Epithelial cell of prostate (primary cell): ENCODE data around the gene EMC10.
"Not testable (repeated sequence)": the region's sequence is repeated elsewhere in the genome, so short reads cannot be mapped to it uniquely, and the experiment has no call there.

Experiments
- DNase-seq: peaks from one replicate; pipeline ENCODE4 v3.0.0-alpha.2; 2011; ENCODE audit warnings: low read depth, low spot score
- H3K27ac ChIP-seq: fragments of 450-650 bp; 2 replicates; pipeline ENCODE4 v1.5.1; 2017; ENCODE audit warnings: mild to moderate bottlenecking

Gene EMC10

DNA sequence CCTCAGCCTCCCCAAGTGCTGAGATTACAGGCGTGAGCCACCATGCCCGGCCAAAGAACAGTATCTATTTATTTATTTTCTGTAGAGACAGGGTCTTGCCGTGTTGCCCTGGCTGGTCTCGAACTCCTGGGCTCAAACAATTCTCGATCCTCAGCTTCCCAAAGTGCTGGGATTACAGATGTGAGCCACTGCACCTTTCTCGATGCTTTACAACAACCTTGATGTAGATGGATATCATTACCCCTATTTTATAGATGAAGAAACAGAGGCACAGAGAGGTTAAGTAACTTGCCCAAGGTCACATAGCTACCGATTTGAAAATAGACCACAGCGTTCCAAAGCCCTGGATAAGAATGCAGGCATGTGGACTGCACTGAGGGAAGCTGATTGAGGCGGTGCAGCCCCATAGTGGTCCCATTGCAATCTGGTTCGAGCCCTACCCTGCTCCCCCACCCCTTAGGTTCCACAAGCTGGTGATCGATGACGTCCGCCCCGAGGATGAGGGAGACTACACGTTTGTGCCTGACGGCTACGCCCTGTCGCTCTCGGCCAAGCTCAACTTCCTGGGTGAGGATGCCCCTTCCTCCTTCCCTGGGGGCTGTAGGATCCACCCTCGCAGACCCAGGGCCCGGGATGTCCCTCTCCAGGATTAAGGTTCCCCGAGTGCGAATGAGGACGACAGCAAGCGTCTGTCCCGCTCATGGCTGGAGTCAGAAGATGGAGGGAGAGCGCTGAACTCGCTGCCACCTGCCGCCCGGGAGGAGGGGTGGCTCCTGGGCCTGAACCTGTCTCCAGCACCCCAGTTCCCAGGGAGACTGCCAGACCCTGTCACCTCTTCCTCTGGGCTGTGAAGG, 25.7 kb upstream of the EMC10 start:
- H3K27ac ChIP-seq, result no peak overlapping the region
- no peak for DNase-seq

DNA sequence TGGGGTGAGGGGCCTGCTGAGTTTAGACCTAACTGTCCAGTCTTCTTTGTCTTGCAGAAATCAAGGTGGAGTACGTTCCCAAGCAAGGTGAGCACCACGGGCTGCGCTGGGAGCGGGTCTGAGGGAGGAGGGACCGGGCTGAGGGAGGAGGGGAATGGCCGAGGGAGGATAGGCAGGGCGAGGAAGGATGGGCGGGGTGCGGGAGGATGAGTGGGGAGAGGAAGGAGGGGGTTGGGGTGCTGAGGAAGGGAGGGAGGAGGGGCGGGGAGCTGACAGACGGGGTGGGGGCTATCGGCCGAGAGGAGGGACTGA, 25.1 kb upstream of the EMC10 start:
- no peak overlapping the region for H3K27ac ChIP-seq
- DNase-seq, result no peak

- no peak for DNase-seq
- no peak overlapping the region for H3K27ac ChIP-seq
Measured at GRCh38 chr19:50453243-50453642, 23.1 kb upstream of the EMC10 start.

- no peak overlapping the region for H3K27ac ChIP-seq
Measured at GRCh38 chr19:50455992-50456391, 20.3 kb upstream of the EMC10 start.

GRCh38 chr19:50457300-50457699, 19.0 kb upstream of the EMC10 start:
- no peak for DNase-seq

More at GRCh38 chr19:50455992-50456391, 20.3 kb upstream of the EMC10 start:
- DNase-seq, result no peak

GRCh38 chr19:50458396-50459066, 17.8 kb upstream of the EMC10 start:
- DNase-seq, result no peak
- H3K27ac ChIP-seq, result no peak overlapping the region

More at GRCh38 chr19:50457300-50457699, 19.0 kb upstream of the EMC10 start:
- no peak overlapping the region for H3K27ac ChIP-seq

- no peak for DNase-seq
- H3K27ac ChIP-seq, result no peak overlapping the region
Measured at GRCh38 chr19:50459067-50459456, 17.2 kb upstream of the EMC10 start.

DNA sequence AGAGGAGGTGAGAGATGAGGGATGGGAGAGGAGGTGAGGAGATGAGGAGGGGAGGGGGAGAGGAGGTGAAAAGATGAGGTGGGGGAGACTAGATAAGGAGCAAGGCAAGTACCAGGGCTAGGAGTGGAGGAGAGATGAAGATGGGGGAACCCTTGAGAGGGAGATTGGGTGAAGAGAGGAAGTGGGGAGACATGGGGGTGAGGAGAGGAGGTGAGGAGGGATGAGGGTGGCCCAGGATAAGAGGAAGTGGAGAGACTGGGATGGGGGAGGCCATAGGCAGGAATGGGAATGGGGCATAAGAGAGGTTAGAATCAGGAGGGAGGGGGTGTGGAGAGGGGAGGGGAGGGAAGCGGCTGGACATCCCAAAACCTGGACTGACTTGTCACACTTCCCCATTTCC, 16.7 kb upstream of the EMC10 start:
- no peak for DNase-seq
- no peak overlapping the region for H3K27ac ChIP-seq

- no peak for DNase-seq
- no peak overlapping the region for H3K27ac ChIP-seq
Measured at GRCh38 chr19:50460161-50460765, 16.0 kb upstream of the EMC10 start.

DNA sequence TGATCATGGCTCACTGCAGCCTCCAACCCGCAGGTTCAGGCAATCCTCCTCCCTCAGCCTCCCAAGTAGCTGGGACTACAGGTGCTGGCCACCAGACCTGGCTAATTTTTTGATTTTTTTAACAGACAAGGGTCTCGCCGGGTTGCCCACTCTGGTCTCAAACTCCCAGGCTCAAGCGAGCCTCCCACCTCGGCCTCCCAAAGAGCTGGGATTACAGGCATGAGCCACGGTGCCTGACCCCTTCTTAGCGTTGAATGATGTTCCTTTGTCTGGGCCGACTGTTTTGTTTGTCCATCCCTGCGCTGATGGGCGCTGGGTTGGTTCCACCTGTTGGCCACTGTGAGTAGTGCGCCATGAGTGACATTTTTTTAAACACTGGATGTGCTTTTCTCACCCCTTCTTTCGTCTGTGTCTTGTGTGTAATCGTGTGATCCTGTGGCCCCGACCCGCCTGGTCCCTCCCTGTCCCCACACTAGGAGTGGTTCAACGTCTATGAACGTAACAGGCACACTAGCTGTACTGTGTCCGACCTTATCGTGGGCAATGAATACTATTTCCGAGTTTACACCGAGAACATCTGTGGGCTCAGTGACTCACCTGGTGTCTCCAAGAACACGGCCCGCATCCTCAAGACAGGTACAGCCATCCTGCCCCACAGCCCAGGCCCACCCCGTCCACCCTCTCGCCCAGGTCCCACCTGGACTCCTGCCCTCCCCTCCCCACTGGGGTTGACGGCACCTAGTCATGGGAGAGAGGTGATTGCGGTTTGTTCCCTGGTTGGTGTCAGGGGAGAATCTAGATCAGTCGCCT, 15.0 kb upstream of the EMC10 start:
- DNase-seq, result no peak
- H3K27ac ChIP-seq, result no peak overlapping the region

DNA sequence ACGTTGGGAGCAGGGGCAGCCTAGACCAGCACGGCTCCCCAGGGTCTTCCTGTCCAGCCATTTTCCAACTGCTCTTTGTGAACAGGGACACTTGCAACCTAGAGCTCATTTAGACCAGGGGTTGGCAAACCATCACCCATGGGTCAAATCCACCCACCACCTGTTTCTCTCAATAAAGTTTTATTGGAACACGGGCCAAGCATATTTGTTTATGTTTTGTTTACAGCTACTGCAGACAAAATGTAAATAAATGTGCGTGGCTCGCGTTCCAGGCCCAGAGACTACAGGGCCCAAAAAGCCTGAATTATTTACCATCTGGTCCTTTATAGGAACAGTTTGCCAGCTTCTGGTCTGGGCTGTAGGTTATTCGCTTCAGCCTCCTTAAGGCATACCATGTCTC, 13.3 kb upstream of the EMC10 start:
- no peak overlapping the region for H3K27ac ChIP-seq
- no peak for DNase-seq

DNA sequence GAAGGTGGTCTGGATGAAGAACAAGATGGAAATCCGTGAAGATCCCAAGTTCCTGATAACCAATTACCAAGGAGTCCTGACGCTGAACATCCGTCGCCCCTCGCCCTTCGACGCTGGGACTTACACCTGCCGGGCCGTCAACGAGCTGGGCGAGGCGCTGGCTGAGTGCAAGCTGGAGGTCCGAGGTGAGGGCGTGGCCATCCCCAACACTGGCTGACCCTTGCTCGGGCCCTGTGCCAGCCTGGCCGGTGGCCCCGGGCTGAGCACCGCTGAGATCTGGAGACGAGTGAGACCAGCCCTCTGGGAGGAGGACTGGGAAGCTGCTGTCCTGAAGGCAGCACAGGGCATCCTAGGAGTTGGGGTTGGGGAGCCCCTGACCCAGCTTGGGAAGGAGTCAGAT, 12.0 kb upstream of the EMC10 start:
- no peak for DNase-seq
- H3K27ac ChIP-seq, result no peak overlapping the region

- no peak for DNase-seq
- no peak overlapping the region for H3K27ac ChIP-seq
Measured at GRCh38 chr19:50465000-50465399, 11.3 kb upstream of the EMC10 start.

GRCh38 chr19:50465986-50466705, 10.2 kb upstream of the EMC10 start:
- H3K27ac ChIP-seq, result no peak overlapping the region
- no peak for DNase-seq

GRCh38 chr19:50466706-50467039, 9.6 kb upstream of the EMC10 start:
- no peak for DNase-seq
- no peak overlapping the region for H3K27ac ChIP-seq

DNA sequence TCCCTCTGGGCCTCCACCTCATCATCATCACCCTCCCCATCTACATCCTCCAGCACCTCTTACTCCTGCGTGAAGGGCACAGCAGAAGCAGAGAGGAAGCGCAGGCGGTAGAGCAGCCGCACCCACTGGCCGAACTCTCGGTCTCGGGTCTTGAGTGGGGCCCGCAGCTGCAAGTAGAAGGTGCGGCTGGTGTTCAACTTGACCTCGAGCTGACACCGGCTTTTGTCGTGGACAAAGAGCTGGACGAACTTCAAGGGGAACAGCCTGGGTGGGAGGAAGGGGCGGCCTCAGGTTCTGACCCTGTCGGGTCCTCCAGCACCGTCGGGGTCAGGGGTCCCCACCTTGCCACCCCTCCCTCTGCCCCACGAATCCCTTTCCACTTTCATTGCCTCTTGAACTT, 8.7 kb upstream of the EMC10 start:
- H3K27ac ChIP-seq, result no peak overlapping the region
- DNase-seq, result no peak

- no peak overlapping the region for H3K27ac ChIP-seq
- no peak for DNase-seq
Measured at GRCh38 chr19:50468818-50469217, 7.5 kb upstream of the EMC10 start.

DNA sequence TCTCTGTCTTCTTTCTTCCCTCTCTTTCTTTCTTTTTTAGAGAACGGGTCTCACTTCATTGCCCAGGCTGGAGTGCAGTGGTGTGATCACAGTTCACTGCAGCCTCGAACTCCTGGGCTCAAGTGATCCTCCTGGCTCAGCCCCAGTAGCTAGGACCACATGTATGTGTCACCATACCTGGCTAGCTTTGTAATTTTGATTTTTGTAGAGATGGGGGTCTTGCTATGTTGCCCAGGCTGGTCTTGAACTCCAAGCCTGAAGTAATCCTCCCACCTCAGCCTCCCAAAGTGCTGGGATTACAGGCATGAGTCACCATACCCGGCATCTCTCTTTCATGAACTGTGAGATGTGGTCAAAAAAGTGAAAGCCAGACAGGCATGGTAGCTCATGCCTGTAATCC, 3.0 kb upstream of the EMC10 start:
- H3K27ac ChIP-seq, DNase-seq: not testable (repeated sequence)

- no peak for DNase-seq
- H3K27ac ChIP-seq, result no peak overlapping the region
Measured at GRCh38 chr19:50475101-50475568, 1.2 kb upstream of the EMC10 start.

DNA sequence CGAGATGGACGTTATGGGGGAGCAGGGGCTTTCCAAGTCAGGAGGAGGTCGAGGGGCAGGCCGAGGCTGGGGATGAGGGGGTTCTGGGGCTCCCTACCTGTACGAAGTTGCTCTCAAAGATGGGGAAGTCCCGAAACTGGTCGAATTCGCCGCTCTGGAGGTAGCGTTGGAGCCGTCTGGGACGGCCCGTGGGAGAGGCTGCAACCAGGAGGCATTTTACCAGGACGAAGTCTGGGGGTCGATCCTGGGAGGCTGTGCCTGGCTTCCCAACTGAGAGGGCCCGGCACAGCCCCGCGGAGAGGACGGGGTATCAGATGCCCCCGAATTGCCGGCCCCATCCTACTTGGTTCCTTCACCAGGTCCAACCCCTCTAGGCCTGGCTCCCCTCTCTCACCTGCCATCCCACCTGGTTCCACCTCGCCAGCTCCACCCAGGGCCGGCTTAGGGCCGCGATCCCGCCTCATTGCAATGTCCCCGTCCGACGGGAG, 527 bp upstream of the EMC10 start:
- no peak for DNase-seq
- no peak overlapping the region for H3K27ac ChIP-seq
